Fibroblast of lung (primary cell): ENCODE results near the gene KDM8.
A peak's percentile ranks its signal among the peaks of the same experiment; 100 is the strongest.

Experiments used
- EZH2 ChIP-seq: IDR thresholded peaks from 2 replicates; pipeline ENCODE4 v1.5.1; 2012; ENCODE audit warnings: low read length, control low read depth, mild to moderate bottlenecking; ENCODE audit errors: missing control alignments
- TF ChIP-seq, protein P1 (sequence below), 2 donors: IDR thresholded peaks in 1 of 2; conservative IDR thresholded peaks in 1 of 2; 1 replicate in 1 of 2; 2 replicates in 1 of 2; pipeline ENCODE4 v1.5.1; 2011 to 2012; ENCODE audit warnings: low read length in 2 of 2, control low read depth in 1 of 2, inconsistent platforms in 1 of 2, low read depth in 1 of 2, mild to moderate bottlenecking in 1 of 2

DNA sequence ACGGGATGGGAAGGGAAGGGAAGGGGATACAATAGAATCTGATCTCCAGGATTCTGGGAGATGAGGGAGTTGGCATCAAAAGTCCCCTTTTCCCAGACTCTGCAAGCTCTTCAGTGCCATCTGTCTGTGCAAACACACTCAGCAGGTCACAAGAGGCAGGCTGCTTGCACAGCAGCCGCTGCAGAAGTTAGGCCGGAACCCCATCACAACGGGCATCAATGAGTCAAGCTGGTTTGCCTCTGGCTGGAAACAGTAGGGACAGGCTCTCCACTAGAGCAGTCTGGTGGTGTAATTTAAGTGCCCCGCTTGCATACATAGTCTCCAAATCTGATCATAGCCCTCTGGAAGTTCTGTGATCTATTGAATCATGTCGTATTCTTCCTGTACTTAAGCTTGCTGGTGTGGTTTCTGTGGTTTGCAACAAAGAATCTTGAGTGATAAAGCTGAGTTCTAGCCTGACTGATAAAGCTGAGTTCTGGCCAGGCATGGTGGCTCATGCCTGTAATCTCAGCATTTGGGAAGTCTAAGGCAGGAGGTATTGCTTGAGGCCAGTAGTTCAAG lies 33.7 kb upstream of the KDM8 start:
- TF ChIP-seq, protein P1, sequence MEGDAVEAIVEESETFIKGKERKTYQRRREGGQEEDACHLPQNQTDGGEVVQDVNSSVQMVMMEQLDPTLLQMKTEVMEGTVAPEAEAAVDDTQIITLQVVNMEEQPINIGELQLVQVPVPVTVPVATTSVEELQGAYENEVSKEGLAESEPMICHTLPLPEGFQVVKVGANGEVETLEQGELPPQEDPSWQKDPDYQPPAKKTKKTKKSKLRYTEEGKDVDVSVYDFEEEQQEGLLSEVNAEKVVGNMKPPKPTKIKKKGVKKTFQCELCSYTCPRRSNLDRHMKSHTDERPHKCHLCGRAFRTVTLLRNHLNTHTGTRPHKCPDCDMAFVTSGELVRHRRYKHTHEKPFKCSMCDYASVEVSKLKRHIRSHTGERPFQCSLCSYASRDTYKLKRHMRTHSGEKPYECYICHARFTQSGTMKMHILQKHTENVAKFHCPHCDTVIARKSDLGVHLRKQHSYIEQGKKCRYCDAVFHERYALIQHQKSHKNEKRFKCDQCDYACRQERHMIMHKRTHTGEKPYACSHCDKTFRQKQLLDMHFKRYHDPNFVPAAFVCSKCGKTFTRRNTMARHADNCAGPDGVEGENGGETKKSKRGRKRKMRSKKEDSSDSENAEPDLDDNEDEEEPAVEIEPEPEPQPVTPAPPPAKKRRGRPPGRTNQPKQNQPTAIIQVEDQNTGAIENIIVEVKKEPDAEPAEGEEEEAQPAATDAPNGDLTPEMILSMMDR (conservative IDR thresholded peaks at IDR 0.05 in 1 of 2, IDR thresholded peaks at IDR 0.05 in 1 of 2; ENCODE audit: low read depth in 1 of 2, low read length in 2 of 2) = peak in 1 of 2 donors; percentile 24
- no peak for TF ChIP-seq EZH2
